HPDE6-E6E7 (cell line): Measurements from ENCODE around the gene FYN.
"Not testable (repeated sequence)": the region's sequence is repeated elsewhere in the genome, so short reads cannot be mapped to it uniquely, and the experiment has no call there.

Experiments
- DNase-seq: peaks from one replicate; pipeline ENCODE4 v3.0.0; 2011; ENCODE audit warnings: missing footprints; ENCODE audit errors: extremely low spot score

FYN gene

DNA sequence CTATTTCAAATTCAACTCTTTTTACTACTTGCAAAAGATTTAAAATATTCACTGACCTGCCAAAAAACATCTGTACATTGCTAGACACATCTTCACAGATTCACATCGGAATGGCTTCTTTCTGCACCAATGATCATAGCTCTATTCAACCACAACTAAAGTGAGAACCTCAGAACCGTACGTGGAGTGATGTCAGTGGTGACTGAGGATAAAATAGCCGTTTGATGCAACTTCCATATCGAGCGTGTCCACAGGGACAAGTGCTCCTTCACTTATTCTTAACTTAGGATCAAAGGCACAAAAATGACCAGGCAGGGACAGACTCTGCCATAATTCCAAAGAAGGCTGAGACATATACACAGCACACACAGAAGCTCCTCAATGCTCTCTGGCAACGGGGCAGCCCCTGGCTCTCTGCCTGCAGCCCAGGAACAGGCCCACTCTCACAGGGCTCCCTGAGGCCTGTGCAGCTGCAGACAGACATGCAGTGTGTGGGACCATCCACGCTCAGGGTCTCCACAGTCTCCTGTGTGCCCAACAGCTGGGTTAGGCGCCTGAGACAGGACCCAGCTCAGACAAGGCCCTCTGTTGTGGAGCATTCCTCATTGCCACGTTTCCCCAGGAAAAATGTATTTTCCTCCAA lies 22.8 kb downstream of the FYN start:
- DNase-seq = no peak

DNA sequence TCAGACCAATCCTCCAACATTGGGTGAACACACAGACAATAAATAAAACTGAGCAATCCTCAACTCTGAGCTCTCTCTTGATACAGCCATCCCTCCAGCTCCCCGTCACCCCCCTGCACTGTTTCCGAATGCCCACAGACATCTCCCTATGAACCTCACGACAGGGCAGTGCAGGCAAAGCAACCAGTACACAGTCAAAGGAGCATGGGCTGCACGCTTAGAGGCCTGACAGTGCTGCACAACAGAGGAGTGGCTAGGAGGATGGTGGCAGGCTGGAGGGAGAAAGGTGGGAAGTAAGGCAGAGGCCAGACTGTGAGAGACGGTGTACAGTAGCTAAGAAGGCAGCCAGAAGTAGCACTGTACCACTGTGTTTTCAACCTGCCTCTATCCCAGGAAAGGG lies 24.0 kb downstream of the FYN start:
- DNase-seq = no peak

GRCh38 chr6:111848262-111848812 lies 24.9 kb downstream of the FYN start:
- no peak for DNase-seq

- no peak for DNase-seq
These were observed 26.5 kb downstream of the FYN start for GRCh38 chr6:111846492-111847409.

DNA sequence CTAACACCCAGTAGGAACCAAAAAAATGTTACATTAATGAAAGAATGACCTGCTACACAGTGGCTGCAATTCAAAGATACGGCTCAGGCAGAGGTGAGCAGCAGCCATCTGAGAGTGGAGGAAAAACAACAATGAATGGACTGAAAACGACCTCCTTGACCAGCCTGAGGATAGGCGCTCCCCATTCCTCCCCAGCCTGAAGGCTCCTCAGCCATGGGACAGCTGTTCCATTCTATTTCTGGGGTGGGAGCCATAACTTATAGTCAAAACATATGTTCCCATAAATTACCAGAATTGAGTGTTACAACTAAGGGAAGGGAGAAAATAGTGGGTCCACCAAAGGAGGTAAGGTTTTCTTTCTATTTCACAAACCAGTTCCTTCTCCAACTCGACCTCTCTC lies 27.2 kb downstream of the FYN start:
- DNase-seq = no peak

GRCh38 chr6:111845441-111845871 lies 27.8 kb downstream of the FYN start:
- no peak for DNase-seq

DNA sequence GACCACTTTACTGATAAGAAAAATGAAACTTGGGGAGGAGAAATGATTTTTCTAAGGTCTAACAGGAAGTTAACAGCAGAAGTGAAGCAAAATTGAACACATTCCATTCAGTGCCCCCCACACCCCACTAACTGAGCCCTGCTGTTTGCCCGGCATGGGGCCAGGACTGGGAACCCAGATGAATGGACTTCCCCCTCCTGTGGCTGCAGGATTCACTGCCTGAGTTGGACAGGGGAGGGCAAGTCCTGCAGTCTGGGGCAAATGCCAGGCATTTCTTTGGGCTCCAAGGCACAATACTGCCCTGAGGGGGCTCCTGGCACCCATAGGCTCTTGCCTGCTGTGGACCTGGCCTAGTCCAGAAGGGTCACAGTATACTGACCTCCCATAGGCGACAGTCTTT lies 28.3 kb downstream of the FYN start:
- DNase-seq = no peak

DNA sequence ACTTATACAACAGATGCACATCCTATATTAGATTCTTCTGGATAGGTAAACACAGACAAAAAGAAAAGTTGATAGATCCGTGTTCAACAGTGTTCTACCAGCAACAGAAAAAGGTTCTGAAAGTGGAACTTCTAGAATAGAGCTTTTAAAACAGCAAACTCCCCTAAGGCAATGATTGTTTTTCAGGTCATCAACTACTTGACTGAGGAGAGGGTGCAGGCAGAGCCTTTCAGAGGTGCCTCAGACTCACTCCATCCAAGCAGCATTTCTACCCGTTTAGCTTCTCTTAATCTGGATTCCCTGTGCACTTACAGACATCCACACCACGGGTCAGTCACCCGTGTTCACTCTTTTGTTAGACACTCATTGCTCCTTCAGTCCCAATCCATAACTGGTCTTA lies 28.9 kb downstream of the FYN start:
- no peak for DNase-seq

DNA sequence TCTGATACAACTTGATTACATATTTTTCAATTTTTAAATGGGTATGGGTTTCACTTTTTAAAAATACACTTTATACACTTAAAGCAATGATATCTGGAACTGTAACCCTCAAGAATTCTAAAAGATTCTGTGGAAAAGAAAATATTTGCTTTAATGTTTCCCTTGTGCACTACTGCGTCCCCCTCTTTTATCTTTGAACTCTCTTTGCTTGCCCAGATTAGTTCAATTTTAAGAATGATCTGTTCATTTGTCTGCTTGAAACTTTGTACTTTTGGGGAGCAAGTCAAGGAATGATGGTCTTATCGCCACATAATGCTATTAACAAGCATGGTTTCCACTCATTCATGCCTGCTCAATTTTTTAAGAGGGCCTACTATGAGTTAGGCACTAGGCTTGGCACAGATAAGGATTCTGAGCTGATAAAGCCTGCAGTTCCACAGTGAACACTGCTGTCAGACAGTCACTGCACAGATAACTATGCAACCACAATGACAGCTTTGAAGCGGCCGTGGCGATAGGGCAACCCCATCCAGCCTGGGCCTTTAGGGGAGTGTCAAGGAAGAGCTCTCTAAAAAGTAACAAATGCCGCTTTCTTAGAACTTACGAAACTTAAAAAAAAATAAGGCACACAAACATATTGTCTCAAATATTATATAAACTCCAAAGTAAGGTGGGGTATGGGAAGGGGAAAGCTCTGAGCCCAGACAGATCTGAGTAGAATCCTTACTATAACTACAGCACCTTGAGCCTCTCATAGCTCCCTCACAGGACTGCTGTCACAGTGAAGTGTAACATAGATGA lies 29.7 kb downstream of the FYN start:
- DNase-seq = no peak

GRCh38 chr6:111842891-111843290 lies 30.4 kb downstream of the FYN start:
- DNase-seq = no peak

- no peak for DNase-seq
These were observed 30.9 kb downstream of the FYN start for GRCh38 chr6:111842271-111842822.

DNA sequence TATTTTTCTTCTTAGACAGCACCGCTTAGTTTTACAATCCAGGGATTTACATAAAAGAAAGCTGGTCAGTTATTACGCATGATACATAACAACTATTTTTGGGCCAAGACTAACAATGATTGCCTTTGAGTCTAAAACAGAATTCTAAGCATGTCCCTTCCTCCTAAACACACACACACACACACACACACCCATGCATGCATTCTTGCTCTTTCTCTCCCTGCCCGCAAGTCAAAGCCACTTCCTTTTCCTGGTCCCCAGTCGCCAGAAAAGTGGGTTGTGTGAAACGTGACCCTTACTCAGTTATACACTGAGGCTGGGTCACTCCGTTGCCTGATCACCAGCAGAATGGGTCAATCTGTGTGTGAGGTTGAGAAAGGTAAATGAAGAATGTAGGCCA lies 31.4 kb downstream of the FYN start:
- no peak for DNase-seq

- DNase-seq = no peak
These were observed 32.4 kb downstream of the FYN start for GRCh38 chr6:111840803-111841202.

DNA sequence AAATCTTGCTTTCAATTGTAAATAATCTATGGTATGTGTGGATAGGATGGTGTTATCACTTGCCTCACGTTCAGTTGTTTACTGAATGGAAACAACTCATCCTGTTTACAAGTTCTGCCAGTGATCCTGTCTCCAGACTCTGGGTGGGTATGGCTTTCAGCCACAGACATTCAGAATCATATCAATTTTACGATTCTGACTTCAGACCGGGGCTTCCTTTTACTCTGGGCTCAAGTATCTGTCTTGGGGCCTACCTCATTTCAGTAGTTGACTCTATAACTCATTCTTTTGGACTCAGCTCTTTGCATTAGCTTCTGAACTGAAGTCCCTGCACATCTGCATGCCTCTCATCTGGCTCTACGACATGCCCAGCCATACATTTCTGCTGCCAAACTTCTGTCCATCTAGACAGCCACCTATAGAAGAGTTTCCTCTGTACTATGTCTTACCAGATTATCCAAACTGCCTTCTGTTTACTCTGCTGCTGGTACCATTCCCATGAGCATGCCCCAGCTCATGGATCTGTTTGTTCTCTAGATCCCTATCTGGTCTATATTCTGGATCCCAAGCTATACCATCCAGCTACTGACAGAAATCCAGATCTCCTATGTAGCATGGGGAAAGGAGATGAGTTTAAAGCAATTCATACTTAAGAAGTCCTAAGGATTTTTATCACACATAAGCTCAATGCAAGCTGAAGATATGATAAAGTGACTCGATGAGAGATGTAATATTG lies 34.3 kb downstream of the FYN start:
- DNase-seq = no peak

- DNase-seq = no peak
These were observed 35.4 kb downstream of the FYN start for GRCh38 chr6:111837641-111838500.

DNA sequence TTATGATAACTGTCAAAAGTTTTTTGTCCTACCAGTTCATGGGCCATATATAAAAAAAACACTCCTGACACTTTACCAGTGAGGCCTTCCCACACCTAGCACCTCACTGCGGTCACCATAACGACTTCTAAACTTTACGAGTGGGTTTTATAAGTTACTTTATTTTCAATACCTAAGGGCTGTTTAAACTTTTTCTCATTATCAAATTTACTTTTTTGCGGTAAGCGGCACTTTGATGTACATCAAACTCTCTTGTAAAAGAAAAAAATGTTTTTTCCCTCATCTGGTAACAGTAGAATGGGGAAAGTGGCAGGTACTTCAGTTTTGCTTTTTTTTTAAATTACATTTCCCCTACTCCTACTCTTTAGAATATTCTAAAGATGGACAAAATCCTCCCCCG lies 36.2 kb downstream of the FYN start:
- no peak for DNase-seq

GRCh38 chr6:111835807-111836206 lies 37.4 kb downstream of the FYN start:
- no peak for DNase-seq

DNA sequence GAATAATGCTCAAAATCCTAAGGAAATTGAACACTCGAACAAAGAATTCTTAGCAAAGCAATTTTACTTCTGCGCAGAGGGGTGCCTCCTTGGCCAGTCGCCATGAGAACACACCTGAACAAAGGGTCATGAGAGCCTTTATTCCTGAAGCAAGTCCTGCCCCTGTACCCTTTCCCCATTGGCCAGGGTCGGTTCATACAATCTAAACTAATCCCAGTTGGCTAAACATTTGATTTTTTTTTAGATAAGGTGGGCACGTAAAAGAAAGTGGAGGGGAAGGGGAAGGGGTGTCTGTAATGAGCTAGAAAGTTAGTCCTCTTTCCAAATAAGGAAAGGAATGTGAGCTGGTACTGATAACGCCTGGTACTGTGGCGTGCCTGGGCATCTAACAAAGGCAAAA lies 37.9 kb downstream of the FYN start:
- DNase-seq = not testable (repeated sequence)

GRCh38 chr6:111834356-111834755 lies 38.9 kb downstream of the FYN start:
- no peak for DNase-seq

- no peak for DNase-seq
These were observed 40.3 kb downstream of the FYN start for GRCh38 chr6:111832833-111833418.
